Measurements from ENCODE around the gene ZNF76.

DNA sequence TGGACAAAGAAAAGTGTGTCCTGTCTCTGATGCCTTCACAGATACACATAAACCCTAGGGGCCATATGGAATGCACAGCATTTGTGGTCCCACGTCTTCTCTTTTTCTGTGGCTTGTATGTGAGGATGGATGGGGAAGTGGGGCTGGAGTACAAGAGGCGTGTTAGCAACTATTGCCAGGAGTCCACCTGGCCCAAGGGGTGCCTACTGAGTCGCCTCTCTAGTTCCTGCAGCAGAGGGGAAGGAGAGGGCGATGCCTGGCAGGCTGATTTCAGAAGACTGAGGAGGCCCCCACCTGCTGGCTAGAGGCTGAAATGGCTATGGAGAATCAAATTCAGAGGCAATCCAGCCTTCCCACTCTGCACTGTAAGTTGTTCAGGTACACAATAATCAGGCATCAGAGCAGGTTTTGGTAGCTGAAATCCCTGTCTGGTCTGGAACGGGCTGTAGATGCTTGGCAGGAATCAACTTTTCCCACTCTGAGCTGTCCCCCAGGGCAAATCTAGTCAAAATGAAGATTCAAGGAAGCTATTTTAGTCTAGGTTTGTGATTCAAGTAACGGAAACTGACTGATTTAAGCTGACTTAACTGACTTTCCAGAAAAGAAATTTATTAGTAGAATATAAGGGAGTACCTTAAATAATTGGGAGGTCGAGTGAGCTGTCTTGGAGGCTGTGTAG, 68.0 kb downstream of the ZNF76 start:
- TF ChIP-seq NR3C1 (IDR thresholded peaks at IDR 0.05) (no peak), POLR2A (IDR thresholded peaks at IDR 0.05; ENCODE audit: low read length) (no peak), RAD21 (conservative IDR thresholded peaks at IDR 0.05 in 1 of 2, IDR thresholded peaks at IDR 0.05 in 1 of 2) (peak; percentile 29 to 41; a peak in 3 of 5 replicates), CBX8 (IDR thresholded peaks at IDR 0.05) (no peak), JUNB (IDR thresholded peaks at IDR 0.05) (no peak), SREBF2 (IDR thresholded peaks at IDR 0.05) (no peak), EP300 (IDR thresholded peaks at IDR 0.05) (no peak)
- TF ChIP-seq, protein P1, sequence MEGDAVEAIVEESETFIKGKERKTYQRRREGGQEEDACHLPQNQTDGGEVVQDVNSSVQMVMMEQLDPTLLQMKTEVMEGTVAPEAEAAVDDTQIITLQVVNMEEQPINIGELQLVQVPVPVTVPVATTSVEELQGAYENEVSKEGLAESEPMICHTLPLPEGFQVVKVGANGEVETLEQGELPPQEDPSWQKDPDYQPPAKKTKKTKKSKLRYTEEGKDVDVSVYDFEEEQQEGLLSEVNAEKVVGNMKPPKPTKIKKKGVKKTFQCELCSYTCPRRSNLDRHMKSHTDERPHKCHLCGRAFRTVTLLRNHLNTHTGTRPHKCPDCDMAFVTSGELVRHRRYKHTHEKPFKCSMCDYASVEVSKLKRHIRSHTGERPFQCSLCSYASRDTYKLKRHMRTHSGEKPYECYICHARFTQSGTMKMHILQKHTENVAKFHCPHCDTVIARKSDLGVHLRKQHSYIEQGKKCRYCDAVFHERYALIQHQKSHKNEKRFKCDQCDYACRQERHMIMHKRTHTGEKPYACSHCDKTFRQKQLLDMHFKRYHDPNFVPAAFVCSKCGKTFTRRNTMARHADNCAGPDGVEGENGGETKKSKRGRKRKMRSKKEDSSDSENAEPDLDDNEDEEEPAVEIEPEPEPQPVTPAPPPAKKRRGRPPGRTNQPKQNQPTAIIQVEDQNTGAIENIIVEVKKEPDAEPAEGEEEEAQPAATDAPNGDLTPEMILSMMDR (IDR thresholded peaks at IDR 0.05): peak; percentile 28; the same call in 2 of the 3 replicates
- TF ChIP-seq, protein P2, sequence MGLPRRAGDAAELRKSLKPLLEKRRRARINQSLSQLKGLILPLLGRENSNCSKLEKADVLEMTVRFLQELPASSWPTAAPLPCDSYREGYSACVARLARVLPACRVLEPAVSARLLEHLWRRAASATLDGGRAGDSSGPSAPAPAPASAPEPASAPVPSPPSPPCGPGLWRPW (IDR thresholded peaks at IDR 0.05): no peak
- TF ChIP-seq, protein P3, sequence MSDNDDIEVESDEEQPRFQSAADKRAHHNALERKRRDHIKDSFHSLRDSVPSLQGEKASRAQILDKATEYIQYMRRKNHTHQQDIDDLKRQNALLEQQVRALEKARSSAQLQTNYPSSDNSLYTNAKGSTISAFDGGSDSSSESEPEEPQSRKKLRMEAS (IDR thresholded peaks at IDR 0.05): no peak

Measured in A549 (cell line).